GM18505 (cell line): Measurements from ENCODE around the gene DNAL1.
A peak's percentile ranks its signal among the peaks of the same experiment; 100 is the strongest.
"Not testable (repeated sequence)": the region's sequence is repeated elsewhere in the genome, so short reads cannot be mapped to it uniquely, and the experiment has no call there.

ENCODE experiments used
- ATAC-seq: cut with Tn5 transposase; IDR thresholded peaks from one replicate; pipeline ENCODE4 v1.9.1; 2021; ENCODE audit not compliant: unreplicated experiment
- POLR2A ChIP-seq: IDR thresholded peaks from 4 replicates; pipeline ENCODE4 v1.6.1; 2011; ENCODE audit warnings: borderline replicate concordance; ENCODE audit not compliant: insufficient read depth, insufficient read length; ENCODE audit errors: extremely low read depth

The DNAL1 gene

GRCh38 chr14:73625706-73626105, 19.1 kb upstream of the DNAL1 start:
- ATAC-seq = no peak
- TF ChIP-seq POLR2A = no peak

- no peak for TF ChIP-seq POLR2A
- ATAC-seq = no peak
Measured at GRCh38 chr14:73627151-73627558, 17.6 kb upstream of the DNAL1 start.

DNA sequence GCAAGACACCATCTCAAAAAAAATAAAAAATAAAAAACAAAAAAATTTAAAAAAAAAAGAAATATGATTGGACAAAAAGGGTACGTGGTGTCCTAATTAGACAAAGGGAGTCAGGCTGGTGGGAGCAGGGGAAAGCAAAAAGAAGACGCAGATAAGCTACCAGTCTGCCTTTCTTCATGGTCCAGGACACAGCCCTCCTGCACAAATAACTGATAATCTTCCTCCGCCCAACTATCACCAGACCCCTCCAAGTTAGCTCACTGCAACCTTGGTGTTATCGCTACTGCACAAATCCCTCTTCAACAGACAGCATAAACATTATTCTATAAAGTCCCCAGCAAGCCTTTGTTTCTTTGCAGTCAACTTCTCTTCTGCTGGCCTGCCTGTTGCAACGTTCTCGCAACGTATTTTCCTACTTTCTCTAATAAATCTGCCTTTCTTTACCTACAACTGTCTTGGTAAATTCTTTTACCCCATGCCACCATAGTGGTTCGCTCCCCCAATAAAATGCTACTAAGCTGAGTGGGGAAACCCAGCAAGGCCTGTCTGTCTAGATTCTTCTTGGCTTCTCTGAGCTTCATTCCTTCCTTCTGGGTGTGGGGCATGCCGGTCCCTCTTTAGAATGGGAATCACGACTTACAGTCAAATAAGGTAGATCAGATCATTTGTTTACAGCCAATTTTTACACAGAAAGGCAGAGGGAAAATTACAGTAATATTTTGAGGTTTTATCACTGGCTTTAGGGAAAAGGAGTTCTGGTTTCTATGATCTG, 14.6 kb upstream of the DNAL1 start:
- no peak for TF ChIP-seq POLR2A
- ATAC-seq = no peak

- ATAC-seq = no peak
- no peak for TF ChIP-seq POLR2A
Measured at GRCh38 chr14:73633116-73634010, 11.4 kb upstream of the DNAL1 start.

DNA sequence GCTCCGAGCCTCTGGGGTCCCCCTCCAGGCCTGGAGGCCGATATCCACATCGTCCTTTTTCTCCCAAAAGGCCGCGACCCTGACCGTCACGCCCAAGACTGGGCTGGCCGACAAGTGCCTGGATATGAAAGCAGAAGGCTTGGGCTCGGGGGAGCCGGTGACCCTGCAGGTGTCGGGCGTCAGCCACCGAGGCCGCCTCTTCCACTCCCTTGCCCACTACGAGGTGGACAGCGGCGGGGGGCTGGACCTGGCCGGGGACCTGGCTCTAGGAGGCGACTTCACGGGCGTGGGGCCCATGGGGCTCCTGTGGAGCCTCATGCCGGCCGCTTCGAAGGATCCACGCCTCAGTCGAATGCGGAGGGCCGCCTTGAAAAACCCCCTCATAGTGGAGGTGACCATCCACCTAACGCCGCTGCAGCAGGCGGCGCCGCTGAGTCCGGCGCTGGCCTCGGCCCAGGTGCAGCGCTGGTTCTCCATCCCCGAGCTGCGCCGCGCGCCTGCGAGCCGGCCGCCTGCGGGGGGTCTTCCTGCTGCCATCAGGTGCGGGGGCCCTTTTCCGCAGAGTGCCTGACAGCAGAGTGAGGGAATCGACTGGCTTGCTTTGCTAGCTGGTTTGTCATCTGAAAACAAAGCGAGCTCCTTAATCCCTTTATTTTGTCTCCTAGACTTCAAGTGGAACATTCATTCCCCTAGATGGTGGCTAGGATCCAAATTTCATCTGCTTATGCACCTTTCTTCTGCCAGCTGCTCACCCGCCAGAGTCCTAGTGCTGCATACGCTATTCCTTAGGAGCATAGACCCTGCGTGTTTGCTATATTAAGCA, 10.6 kb upstream of the DNAL1 start:
- no peak for ATAC-seq
- no peak for TF ChIP-seq POLR2A

DNA sequence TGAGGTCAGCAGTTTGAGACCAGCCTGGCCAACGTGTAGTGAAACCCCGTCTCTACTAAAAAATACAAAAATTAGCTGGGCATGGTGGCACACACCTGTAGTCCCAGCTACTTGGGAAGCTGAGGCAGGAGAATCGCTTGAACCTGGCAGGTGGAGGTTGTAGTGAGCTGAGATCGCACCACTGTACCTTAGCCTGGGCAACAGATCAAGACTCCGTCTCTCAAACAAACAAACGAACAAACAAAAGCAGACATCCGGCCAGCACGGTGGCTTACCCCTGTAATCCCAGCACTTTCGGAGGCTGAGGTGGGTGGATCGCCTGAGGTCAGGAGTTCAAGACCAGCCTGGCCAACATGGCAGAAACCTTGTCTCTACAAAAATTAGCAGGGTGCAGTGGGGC, 8.4 kb upstream of the DNAL1 start:
- ATAC-seq = not testable (repeated sequence)

- ATAC-seq = no peak
- no peak for TF ChIP-seq POLR2A
Measured at GRCh38 chr14:73637830-73638229, 7.0 kb upstream of the DNAL1 start.

GRCh38 chr14:73640796-73641365, 3.9 kb upstream of the DNAL1 start:
- no peak for ATAC-seq
- no peak for TF ChIP-seq POLR2A

DNA sequence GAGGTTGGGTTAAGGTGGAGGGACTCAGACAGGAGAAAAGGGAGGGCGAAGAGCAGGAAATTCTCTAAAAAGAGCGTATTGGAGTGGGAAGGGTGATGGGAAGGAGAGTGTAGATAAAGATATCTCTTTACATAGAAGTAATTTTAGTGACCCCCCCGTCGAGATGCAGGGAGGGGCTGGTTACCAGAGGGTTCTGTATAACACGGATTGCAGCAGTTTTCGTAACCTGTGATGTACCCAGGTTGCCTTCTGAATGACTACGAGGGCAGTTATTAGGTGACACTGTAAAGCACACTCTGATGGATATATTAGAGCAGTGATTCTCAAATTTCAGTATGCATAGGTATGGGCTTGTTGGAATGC, 443 bp downstream of the DNAL1 start:
- TF ChIP-seq POLR2A = no peak
- ATAC-seq = peak; percentile 17

GRCh38 chr14:73651005-73651404, 6.2 kb downstream of the DNAL1 start:
- TF ChIP-seq POLR2A = no peak
- no peak for ATAC-seq

GRCh38 chr14:73655851-73656250, 11.1 kb downstream of the DNAL1 start:
- TF ChIP-seq POLR2A = no peak
- no peak for ATAC-seq

DNA sequence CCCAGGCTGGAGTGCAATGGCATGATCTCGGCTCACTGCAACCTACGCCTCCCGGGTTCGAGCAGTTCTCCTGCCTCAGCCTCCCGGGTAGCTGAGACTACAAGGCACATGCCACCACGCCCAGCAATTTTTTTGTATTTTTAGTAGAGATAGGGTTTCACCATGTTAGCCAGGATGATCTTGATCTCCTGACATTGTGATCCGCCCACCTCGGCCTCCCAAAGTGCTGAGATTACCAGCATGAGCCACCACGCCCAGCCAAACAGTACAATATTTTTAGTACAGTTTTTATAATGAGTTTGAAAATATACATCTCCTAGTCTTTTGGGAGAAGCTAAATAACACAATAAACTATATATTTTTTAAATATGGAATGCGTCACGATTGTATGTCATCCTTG, 14.4 kb downstream of the DNAL1 start:
- not testable (repeated sequence) for ATAC-seq

DNA sequence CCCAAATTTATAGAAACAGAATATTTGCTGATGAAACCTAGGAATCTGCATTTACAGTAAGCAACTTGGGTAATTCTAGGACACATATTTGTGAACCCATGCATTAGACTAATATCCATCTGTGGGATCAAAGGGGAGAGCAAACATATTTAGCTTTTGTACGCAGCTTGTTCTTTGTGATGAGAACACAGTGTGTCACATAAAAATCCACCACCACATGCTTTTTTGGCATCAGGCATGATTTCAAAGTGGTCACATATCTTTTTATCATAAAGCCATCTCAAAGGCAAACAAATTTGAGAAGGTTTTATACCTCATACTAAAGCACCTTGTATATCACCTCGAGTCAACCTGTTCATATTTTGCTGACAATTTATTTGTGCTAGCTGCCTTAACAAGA, 15.7 kb downstream of the DNAL1 start:
- no peak for TF ChIP-seq POLR2A
- no peak for ATAC-seq
